Prostate gland (tissue), 2 donors: ENCODE measurements around the gene IREB2. TPM values are rescaled to one million over a fixed set of nuclear protein-coding genes. Genes with fewer than 3 reads are reported as not detected.
A peak's percentile ranks its signal among the peaks of the same experiment; 100 is the strongest.

ENCODE experiments used
- DNase-seq: peaks from one replicate; pipeline ENCODE4 v3.0.0-alpha.2; 2019; ENCODE audit warnings: low spot score
- H3K27ac ChIP-seq, 2 donors: fragments of 200-600 bp; sonication (generic); 2 replicates each; pipeline ENCODE4 v1.5.1; 2017 to 2019
- H3K27me3 ChIP-seq: fragments of 200-600 bp; sonication (generic); replicated peaks from 2 replicates; pipeline ENCODE4 v1.5.1; 2019; ENCODE audit not compliant: insufficient read depth
- H3K36me3 ChIP-seq, 2 donors: fragments of 200-600 bp; sonication (generic); 1 replicate in 1 of 2; 2 replicates in 1 of 2; pipeline versions ENCODE4 v1.5.1 to v1.8.1; 2017 to 2019
- H3K4me1 ChIP-seq: fragments of 200-600 bp; sonication (generic); replicated peaks from 2 replicates; pipeline ENCODE4 v1.5.1; 2019
- H3K4me3 ChIP-seq, 2 donors: fragments of 200-600 bp; sonication (generic); 2 replicates each; pipeline ENCODE4 v1.5.1; 2017 to 2019
- H3K9me3 ChIP-seq: fragments of 200-600 bp; sonication (generic); 2 replicates; pipeline ENCODE4 v1.5.1; 2017
- CTCF ChIP-seq, 4 experiments: fragments of 200-600 bp in 2 of 4; fragments of 450-650 bp in 2 of 4; sonication (generic) in 2 of 4; IDR thresholded peaks; 1 replicate in 3 of 4; 2 replicates in 1 of 4; pipeline ENCODE4 v1.5.1; 2016 to 2019; ENCODE audit warnings: antibody characterized with exemption in 4 of 4, mild to moderate bottlenecking in 2 of 4, moderate library complexity in 2 of 4
- POLR2A ChIP-seq: fragments of 450-650 bp; IDR thresholded peaks from one replicate; pipeline ENCODE4 v1.6.1; 2016; ENCODE audit warnings: antibody characterized with exemption, mild to moderate bottlenecking
- POLR2AphosphoS5 ChIP-seq: sonication (generic); formaldehyde crosslinking; IDR thresholded peaks from one replicate; pipeline ENCODE4 v1.6.1; 2017; ENCODE audit warnings: antibody characterized with exemption
- WGBS: methylation state at CpG from one replicate; pipeline ENCODE4 v1.1.5; 2018; 5-methylcytosine and 5-hydroxymethylcytosine counted together
- intact Hi-C: fragments of 100-400 bp; cut with DNase I; formaldehyde crosslinking; loops from one replicate; pipeline ENCODE4 v1.14.2; 2022
- total RNA-seq, 2 donors: library from RNA; depleted of rRNA; stranded (reverse); fragments of >200 nt; gene quantifications; one replicate each; pipeline ENCODE4 v1.1.0, GENCODE V29; 2016

The IREB2 gene
- total RNA-seq, 2 donors from 2014 or later = 30.5 to 39.0 TPM

- Histone ChIP-seq H3K9me3 (no peaks in the 10 kb centered on the region), H3K4me1 (no peaks in the 10 kb centered on the region), H3K27me3 (no peaks in the 10 kb centered on the region), H3K27ac (no peak overlapping the region), H3K36me3 (no peaks in the 10 kb centered on the region), H3K4me3 (no peak overlapping the region)
- peak; percentile 48 for DNase-seq
- intact Hi-C loops = loop anchor here (5.0 kb wide), 2 partner anchors 115 to 310 kb away; no protein-coding TSS in a partner anchor
- WGBS = 47% methylated on average over 12 of the region's 12 CpGs
- TF ChIP-seq POLR2A (no peak), POLR2AphosphoS5 (peak; percentile 30), CTCF (IDR thresholded peaks at IDR 0.05) (peak; percentile 46 to 84 (median 72))
Observed at GRCh38 chr15:78422571-78423340, 15.3 kb upstream of the IREB2 start.

GRCh38 chr15:78424673-78425072 is 13.3 kb upstream of the IREB2 start:
- Histone ChIP-seq H3K27me3 (no peaks in the 10 kb centered on the region), H3K9me3 (no peaks in the 10 kb centered on the region), H3K27ac (no peak overlapping the region), H3K4me1 (no peaks in the 10 kb centered on the region), H3K36me3 (no peaks in the 10 kb centered on the region), H3K4me3 (no peak overlapping the region)
- intact Hi-C loops = loop anchor here (5.0 kb wide), 2 partner anchors 117 to 312 kb away; no protein-coding TSS in a partner anchor
- WGBS = 80% methylated on average over 3 of the region's 3 CpGs
- TF ChIP-seq POLR2AphosphoS5 (no peak), CTCF (IDR thresholded peaks at IDR 0.05) (no peak), POLR2A (no peak)
- DNase-seq = no peak

GRCh38 chr15:78425643-78426042 is 12.4 kb upstream of the IREB2 start:
- DNase-seq = no peak
- Histone ChIP-seq H3K4me3 (no peak overlapping the region), H3K9me3 (no peaks in the 10 kb centered on the region), H3K4me1 (no peaks in the 10 kb centered on the region), H3K27ac (no peak overlapping the region), H3K36me3 (no peaks in the 10 kb centered on the region), H3K27me3 (no peaks in the 10 kb centered on the region)
- 44% methylated on average over 1 of the region's 1 CpG for WGBS
- TF ChIP-seq POLR2A (no peak), POLR2AphosphoS5 (no peak), CTCF (IDR thresholded peaks at IDR 0.05) (no peak)
- intact Hi-C loops = no loop called here

- Histone ChIP-seq H3K4me3 (no peak overlapping the region), H3K27ac (no peak overlapping the region), H3K9me3 (no peaks in the 10 kb centered on the region), H3K4me1 (no peaks in the 10 kb centered on the region), H3K27me3 (no peaks in the 10 kb centered on the region), H3K36me3 (no peaks in the 10 kb centered on the region)
- TF ChIP-seq POLR2AphosphoS5 (no peak), CTCF (IDR thresholded peaks at IDR 0.05) (no peak), POLR2A (no peak)
- WGBS = 86% methylated on average over 5 of the region's 5 CpGs
- no peak for DNase-seq
- intact Hi-C loops = no loop called here
Observed at GRCh38 chr15:78426300-78426699, 11.7 kb upstream of the IREB2 start.

- Histone ChIP-seq H3K27me3 (no peaks in the 10 kb centered on the region), H3K4me1 (no peaks in the 10 kb centered on the region), H3K4me3 (no peak overlapping the region), H3K36me3 (no peaks in the 10 kb centered on the region), H3K9me3 (no peaks in the 10 kb centered on the region), H3K27ac (no peak overlapping the region)
- DNase-seq = no peak
- intact Hi-C loops = no loop called here
- TF ChIP-seq POLR2A (no peak), CTCF (IDR thresholded peaks at IDR 0.05) (no peak), POLR2AphosphoS5 (no peak)
Observed at GRCh38 chr15:78427953-78428352, 10.1 kb upstream of the IREB2 start.
